Right atrium auricular region (tissue), 2 donors: Measurements from ENCODE around the gene LRRC52. TPM values are rescaled to one million over a fixed set of nuclear protein-coding genes. Genes with fewer than 3 reads are reported as not detected.

Source experiments
- DNase-seq: peaks from one replicate; pipeline ENCODE4 v3.0.0-alpha.2; 2019; ENCODE audit warnings: low spot score
- H3K27ac ChIP-seq, 2 donors: fragments of 200-600 bp; sonication (generic); 1 replicate in 1 of 2; 2 replicates in 1 of 2; pipeline ENCODE4 v1.5.1; 2016 to 2019
- H3K27me3 ChIP-seq, 2 donors: fragments of 200-600 bp; sonication (generic); one replicate each; pipeline versions ENCODE4 v1.5.1 to v1.6.0; 2017 to 2019
- H3K36me3 ChIP-seq: fragments of 200-600 bp; sonication (generic); one replicate; pipeline ENCODE4 v1.5.1; 2016
- H3K4me1 ChIP-seq, 2 donors: fragments of 200-600 bp; sonication (generic); one replicate each; pipeline versions ENCODE4 v1.5.1 to v1.6.0; 2017 to 2019
- H3K4me3 ChIP-seq, 2 donors: fragments of 200-600 bp; sonication (generic); 1 replicate in 1 of 2; 2 replicates in 1 of 2; pipeline ENCODE4 v1.5.1; 2017 to 2019; ENCODE audit warnings: mild to moderate bottlenecking in 1 of 2, moderate library complexity in 1 of 2
- H3K9me3 ChIP-seq, 2 donors: fragments of 200-600 bp; sonication (generic); one replicate each; pipeline ENCODE4 v1.5.1; 2019
- CTCF ChIP-seq, 2 donors: fragments of 200-600 bp; sonication (generic); IDR thresholded peaks; one replicate each; pipeline ENCODE4 v1.5.1; 2019; ENCODE audit warnings: antibody characterized with exemption in 2 of 2
- total RNA-seq, 2 donors: library from RNA; depleted of rRNA; stranded (reverse); fragments of >200 nt; gene quantifications; one replicate each; pipeline ENCODE4 v1.1.0, GENCODE V29; 2016

Gene LRRC52
- total RNA-seq, 2 donors from 2014 or later, result not detected

DNA sequence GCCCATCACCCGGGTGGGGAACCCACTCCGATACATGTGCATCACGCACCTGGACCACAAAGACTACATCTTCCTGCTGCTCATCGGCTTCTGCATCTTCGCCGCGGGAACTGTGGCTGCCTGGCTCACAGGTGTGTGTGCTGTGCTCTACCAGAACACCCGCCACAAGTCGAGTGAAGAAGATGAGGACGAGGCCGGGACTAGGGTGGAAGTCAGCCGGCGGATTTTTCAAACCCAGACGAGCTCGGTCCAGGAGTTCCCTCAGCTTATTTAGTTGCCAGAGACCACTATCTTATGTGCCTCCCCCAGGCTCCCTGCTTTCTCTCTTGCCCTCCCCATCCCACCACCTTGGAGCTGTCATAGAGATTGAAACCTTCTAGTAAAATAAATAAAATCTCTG is 19.8 kb downstream of the LRRC52 start:
- no peak for DNase-seq
- TF ChIP-seq CTCF (IDR thresholded peaks at IDR 0.05), result no peak
- Histone ChIP-seq H3K36me3 (no peaks in the 10 kb centered on the region), H3K4me3 (no peak overlapping the region), H3K27me3 (no peaks in the 10 kb centered on the region), H3K9me3 (no peaks in the 10 kb centered on the region), H3K27ac (no peak overlapping the region), H3K4me1 (peaks cover 0 to 11% of the 10 kb centered on the region in 2 donors)

DNA sequence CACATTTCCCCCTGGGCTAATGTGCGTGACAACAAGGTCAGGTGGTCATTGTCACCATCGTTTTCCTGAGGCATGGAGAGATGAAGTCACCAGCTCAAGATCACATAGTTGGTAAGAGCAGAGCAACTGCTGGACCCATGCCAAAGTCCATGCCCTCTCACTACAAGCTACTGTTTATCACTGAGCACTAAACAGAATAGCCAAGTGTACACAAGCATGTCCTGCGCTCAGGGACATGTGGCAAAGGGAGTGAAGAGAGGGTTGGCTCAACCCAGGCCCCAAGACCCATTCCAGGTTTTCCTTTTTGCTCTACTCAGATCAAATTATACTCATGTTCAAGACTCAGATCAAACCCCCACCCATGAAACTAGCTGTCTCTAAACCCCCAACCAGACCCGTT is 20.8 kb downstream of the LRRC52 start:
- Histone ChIP-seq H3K9me3 (no peaks in the 10 kb centered on the region), H3K36me3 (no peaks in the 10 kb centered on the region), H3K4me3 (no peak overlapping the region), H3K4me1 (peaks cover 0 to 11% of the 10 kb centered on the region in 2 donors), H3K27ac (no peak overlapping the region), H3K27me3 (no peaks in the 10 kb centered on the region)
- DNase-seq, result no peak
- TF ChIP-seq CTCF (IDR thresholded peaks at IDR 0.05), result no peak

DNA sequence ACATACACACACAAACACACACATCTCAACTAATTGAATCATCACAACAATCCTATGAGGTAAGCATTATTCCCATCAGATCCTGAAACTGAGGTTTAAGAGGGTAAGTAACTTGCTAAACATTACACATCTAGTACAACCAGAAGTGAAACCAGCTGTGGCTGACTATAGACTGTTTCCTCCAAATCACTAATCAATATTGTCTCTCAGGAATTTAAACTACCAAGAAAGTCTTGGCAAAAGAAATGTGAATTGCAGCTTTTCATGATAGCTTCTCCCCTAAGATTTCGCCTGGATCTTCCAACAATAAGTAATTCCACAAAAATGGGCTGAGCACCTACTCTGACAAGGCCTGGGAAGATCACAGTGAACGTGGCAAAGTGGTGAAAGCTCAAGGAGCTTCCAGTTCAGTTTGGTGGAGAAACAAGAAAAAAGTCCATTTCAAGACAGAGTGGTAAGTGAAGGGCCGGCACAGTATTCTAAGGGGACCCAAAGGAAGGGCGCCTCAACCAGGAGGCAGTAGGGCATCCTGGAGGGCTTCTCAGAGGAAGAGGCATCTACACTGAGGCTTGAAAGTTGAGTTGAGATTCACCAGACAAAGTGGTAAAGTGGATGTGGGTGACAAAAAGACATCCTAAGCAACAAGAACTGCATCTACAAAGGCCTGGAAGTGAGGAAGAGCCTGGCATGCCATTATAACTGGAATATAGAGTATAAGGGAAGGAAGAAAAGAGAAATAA is 22.1 kb downstream of the LRRC52 start:
- no peaks in the 10 kb centered on the region for H3K9me3 ChIP-seq
- no peaks in the 10 kb centered on the region for H3K36me3 ChIP-seq
- H3K4me1 ChIP-seq, result peaks cover 0 to 5% of the 10 kb centered on the region in 2 donors
- no peak overlapping the region for H3K27ac ChIP-seq
- TF ChIP-seq CTCF (IDR thresholded peaks at IDR 0.05), result no peak
- no peak overlapping the region for H3K4me3 ChIP-seq
- DNase-seq, result no peak
- no peaks in the 10 kb centered on the region for H3K27me3 ChIP-seq

DNA sequence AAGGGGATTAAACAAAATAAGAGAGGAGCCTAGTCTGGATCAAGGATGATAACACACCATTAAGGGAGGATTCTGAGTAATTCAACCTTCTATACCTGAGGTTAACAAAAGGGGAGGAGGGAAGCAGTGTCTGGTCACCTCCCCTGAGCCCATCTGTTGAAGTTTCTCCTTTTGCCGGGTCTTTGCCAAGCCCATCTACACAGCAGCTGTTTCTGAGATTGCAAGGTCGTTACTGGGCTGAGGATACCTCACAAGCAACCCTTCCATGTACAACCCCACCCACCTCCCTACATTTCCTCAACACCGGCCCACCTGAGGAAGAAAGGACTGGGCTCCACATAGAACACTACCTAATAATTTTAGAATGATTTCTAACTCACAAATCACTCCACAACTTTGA is 26.3 kb downstream of the LRRC52 start:
- H3K9me3 ChIP-seq, result no peaks in the 10 kb centered on the region
- H3K4me1 ChIP-seq, result no peaks in the 10 kb centered on the region
- no peaks in the 10 kb centered on the region for H3K36me3 ChIP-seq
- H3K27me3 ChIP-seq, result no peaks in the 10 kb centered on the region
- no peak overlapping the region for H3K27ac ChIP-seq
- no peak for TF ChIP-seq CTCF (IDR thresholded peaks at IDR 0.05)
- no peak overlapping the region for H3K4me3 ChIP-seq
- DNase-seq, result no peak

DNA sequence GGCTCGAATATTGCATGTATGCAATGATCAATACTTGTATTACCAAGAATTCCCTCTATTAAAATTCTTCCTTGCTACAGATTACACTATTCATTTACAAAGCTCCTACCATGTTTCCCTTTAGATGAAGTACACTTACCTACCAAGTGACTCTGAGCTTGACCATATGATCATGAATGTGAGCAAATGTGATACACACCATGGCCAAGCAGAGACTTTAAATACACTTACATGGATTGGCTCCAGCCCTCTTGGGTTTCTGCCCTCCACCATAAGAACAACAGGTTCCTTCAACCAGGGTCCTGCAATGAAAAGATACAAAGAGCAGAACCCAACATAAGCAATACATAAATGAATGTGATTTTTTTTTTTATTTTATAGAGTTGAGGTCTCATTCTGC is 30.0 kb downstream of the LRRC52 start:
- H3K9me3 ChIP-seq, result no peaks in the 10 kb centered on the region
- H3K36me3 ChIP-seq, result no peaks in the 10 kb centered on the region
- no peak for TF ChIP-seq CTCF (IDR thresholded peaks at IDR 0.05)
- no peak overlapping the region for H3K27ac ChIP-seq
- no peaks in the 10 kb centered on the region for H3K27me3 ChIP-seq
- DNase-seq, result no peak
- no peaks in the 10 kb centered on the region for H3K4me1 ChIP-seq
- no peak overlapping the region for H3K4me3 ChIP-seq

- no peak for TF ChIP-seq CTCF (IDR thresholded peaks at IDR 0.05)
- no peak overlapping the region for H3K4me3 ChIP-seq
- no peaks in the 10 kb centered on the region for H3K9me3 ChIP-seq
- H3K36me3 ChIP-seq, result no peaks in the 10 kb centered on the region
- no peak for DNase-seq
- H3K27ac ChIP-seq, result no peak overlapping the region
- H3K4me1 ChIP-seq, result no peaks in the 10 kb centered on the region
- no peaks in the 10 kb centered on the region for H3K27me3 ChIP-seq
Observed at GRCh38 chr1:165574295-165574694, 30.5 kb downstream of the LRRC52 start.
